Middle frontal gyrus (tissue), 1 donor: ENCODE data around the gene MTUS2.
"Not testable (repeated sequence)": the region's sequence is repeated elsewhere in the genome, so short reads cannot be mapped to it uniquely, and the experiment has no call there.

Experiments
- DNase-seq: peaks from one replicate; pipeline ENCODE4 v3.0.0-alpha.2; 2015; ENCODE audit warnings: low spot score; ENCODE audit errors: extremely low spot score

The MTUS2 gene

DNA sequence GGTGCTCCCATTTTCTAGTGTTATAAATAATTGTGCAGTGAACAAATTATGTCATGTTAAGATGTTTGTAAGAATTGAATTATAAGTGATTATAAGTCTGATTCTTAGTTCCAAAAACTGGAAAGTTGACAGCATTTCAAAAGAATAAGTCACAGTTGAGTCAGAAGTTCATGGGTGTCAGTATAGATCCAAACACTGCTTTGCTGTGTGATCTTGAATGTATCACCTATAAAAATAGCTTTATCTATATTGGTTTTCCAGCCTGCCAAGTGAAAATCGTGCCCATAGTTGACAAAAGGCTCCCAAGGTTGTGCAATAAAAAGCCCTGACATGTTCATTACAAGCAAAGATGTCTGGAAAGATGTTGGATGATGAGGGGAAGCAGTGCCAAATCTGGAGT lies 336.0 kb downstream of the MTUS2 start:
- no peak for DNase-seq

- DNase-seq, result no peak
Observed at GRCh38 chr13:29159871-29160270, 339.7 kb downstream of the MTUS2 start.

DNA sequence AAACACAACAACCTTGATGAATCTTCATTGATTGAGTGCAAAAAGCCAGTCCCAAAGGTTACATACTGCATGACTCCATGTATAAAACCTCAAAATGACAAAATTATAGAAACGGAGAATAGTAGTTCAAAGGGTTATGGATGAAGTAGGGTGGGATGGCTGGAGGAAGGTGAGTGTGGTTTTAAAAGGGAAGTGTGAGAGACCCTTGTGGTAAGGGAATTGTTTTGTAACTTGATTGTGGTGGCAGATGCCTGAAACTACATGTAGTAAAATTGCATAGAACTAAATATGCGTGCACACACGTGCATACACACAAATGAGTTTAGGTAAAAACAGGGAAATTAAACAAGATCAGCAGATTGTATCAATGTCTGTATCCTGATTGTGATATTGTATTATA lies 340.7 kb downstream of the MTUS2 start:
- DNase-seq, result no peak

DNA sequence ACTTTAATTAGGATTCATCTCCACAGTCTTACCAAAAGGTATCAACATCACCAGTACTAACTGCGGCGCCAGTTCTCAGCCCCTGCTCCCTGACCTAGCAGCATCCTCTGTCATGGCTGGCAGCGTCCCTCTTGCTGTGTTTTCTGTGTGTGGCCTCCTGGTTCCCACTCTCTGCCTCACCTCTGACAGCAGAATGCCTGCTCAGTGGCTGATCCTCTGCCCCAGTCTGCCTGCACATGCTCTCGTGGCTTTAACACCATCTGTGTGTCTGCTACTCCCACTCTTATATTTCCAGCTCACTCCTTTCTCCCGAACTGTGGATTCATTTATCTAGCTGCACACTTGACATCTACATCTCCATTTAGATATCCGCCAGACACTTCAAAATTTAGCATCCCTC lies 341.5 kb downstream of the MTUS2 start:
- no peak for DNase-seq

DNA sequence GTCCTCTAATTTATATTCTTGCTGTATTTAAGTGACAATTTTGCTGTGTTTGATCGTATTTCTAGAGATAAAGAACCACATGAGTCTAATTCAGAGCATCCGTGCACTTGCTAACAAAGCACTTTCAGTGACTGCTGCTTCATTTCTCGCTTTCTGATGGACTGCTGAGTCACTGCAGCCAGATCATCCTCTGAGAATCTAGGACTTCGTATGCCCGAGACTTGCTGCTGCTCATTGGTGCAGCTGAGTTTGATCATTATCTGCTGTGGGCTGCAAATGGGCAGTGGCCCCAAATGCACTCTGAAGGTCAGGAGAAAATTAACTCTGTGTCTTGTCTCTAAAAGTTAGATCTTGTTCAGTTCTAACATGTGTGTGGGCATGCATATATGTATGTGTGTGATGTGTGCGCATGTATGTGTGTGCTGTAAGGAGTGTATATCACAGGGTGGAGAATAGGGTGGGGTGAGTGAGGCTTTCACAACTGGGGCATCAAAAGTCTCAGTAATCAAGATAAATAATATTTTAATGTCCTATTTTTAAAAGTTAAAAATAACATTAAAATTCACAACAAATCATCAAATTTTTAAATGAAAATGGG lies 342.6 kb downstream of the MTUS2 start:
- DNase-seq, result no peak

DNA sequence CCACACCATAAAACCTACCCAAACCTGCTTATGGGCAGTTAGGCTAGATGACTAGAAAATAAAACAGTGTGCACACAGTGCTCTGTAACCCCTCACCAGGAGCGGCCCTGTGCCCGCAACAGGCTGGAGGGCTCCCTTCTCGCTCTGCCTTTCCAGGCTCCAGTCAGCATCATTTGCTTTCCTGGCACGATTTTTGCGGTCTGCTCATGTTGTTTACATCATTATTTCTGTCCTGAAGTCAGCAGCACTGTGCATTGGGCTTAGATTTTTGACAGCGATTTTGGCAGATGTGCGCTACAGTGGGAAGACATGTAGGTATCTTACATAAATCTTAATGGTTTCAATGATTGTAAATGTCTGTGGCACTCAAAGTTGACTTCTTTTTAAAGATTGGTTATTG lies 344.0 kb downstream of the MTUS2 start:
- DNase-seq, result no peak

- DNase-seq, result no peak
Observed at GRCh38 chr13:29165216-29165615, 345.1 kb downstream of the MTUS2 start.

GRCh38 chr13:29165840-29166239 lies 345.7 kb downstream of the MTUS2 start:
- DNase-seq, result no peak

DNA sequence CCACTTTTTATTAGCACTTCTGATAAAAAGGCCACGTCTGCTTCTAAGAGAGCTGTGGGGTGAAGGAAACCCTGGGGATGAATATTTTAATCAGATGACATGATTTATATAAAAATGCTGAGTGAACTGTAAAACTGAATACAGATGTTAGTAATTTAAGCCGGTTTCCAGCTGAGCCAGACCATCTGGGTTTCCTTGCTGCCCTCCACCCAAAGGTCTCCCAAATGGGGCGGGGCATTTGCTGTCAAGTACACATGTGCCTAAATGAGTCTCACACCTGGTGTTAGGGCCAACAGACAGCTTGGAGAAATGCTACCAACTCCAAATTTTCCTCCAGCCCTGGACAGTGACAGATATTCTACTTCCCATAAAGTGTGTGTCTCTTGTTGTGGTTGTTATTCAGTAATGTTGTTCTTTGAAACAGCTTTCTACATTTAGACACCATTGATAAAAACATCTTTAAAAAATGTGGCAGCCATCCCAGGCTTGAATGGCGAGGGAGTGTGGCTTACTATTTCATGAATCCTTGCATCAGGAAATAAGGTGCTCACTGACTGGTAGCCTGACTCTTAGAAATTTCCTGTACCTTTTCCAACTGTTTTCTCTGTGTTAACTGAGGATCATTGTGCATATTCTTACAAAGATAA lies 350.4 kb downstream of the MTUS2 start:
- no peak for DNase-seq

- DNase-seq, result no peak
Observed at GRCh38 chr13:29171244-29171643, 351.1 kb downstream of the MTUS2 start.

DNA sequence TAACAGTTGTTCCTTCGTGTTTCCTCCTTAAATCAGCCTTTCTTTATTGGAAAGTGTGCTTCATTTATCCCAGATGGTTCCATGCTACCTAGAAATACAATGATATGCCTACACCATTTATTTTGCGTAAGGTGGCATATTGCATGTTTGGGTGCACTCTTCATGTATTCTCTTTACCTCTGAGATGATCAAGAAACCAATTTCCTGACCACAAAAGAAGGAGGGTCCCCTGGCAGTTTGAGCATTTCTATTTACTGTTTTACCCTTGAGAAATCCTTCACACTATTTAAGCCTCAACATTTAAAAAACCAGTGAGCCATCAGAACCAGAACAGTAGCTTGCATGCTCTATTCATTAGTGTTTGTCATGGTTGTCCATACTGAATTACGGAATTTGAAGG lies 354.0 kb downstream of the MTUS2 start:
- no peak for DNase-seq

DNA sequence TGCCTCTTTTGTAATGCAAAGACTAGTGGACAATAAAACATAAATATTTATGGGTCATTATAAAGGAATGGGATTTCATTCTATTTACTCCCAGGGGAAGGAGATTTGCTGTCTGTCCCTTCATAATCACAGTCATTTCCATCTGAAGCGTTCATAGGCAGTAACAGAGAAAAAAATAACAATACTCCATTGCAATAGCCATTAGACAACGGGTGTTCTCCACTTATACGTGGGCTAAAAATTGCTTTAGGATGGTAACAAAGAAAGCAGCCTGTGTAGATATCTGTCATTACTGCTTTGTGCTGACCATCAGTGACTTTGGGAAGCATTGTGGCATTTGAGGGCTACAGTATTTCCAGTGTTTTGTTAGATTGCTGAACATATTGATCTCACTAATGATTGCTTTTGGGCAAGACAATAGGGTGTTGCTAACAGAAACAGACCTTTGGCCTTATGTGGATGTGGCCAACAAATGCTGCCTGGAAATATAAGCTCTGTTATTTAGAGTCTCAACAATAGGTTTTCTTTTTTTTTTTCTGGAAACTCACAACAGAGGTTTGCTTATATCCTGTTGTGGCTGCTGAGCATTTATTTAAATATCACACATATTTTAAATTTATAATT lies 355.2 kb downstream of the MTUS2 start:
- DNase-seq, result no peak

GRCh38 chr13:29180055-29180454 lies 359.9 kb downstream of the MTUS2 start:
- no peak for DNase-seq

- no peak for DNase-seq
Observed at GRCh38 chr13:29182216-29182615, 362.1 kb downstream of the MTUS2 start.

DNA sequence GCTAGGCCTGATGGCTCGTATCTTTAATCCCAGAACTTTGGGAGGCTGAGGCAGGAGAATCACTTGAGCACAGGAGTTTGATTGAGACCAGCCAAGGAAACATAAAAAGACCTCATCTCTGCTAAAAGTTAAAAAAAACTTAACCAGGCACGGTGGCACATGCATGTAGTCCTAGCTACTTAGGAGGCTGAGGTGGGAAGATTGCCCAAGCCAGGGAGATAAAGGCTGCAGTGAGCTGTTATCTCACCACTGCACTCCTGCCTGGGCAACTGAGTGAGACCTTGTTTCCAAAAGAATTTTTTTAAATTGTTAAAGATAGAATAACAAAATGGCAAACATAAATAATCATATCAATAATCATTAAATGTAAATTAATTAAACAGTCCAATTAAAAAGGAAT lies 365.8 kb downstream of the MTUS2 start:
- no peak for DNase-seq

DNA sequence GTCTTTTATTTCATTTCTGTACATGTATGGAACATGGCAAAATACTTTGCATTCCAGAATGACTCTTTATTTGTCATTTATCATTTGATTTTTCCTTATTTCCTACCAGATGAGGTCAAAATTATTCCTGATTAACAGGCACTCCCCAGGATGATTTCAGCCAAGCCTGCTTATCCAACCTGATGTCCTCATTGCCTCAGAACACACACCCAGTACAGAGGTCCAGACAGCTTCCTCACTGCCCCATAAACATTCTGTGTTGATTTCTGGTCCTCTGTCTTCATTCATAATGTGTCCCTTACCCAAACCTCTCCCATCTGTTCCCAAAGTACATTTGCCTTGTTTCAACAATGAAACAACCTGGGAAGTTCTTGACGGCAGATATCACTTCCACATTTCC lies 367.4 kb downstream of the MTUS2 start:
- DNase-seq, result no peak

DNA sequence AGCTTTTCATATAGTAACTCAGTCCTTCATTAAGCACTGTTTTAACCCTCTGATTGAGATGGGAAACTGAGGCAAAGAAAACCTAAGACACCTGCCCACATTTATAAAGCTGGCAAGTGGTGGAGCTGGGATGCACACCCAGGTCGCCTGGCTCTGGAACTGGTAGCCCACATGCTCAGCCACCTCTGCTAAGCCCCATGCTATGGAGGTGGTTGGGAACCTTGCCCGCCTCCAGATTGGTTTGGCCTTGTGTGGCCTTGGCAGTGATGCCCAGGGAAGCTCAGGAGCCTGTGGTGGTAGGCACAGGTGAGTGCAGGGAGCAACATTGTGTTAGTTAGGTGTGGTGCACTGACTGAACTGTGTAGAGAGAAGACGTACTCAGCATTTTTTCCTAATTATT lies 370.2 kb downstream of the MTUS2 start:
- no peak for DNase-seq

- DNase-seq, result no peak
Observed at GRCh38 chr13:29193083-29193482, 372.9 kb downstream of the MTUS2 start.

- no peak for DNase-seq
Observed at GRCh38 chr13:29195456-29195855, 375.3 kb downstream of the MTUS2 start.

GRCh38 chr13:29196409-29197074 lies 376.4 kb downstream of the MTUS2 start:
- DNase-seq, result no peak

DNA sequence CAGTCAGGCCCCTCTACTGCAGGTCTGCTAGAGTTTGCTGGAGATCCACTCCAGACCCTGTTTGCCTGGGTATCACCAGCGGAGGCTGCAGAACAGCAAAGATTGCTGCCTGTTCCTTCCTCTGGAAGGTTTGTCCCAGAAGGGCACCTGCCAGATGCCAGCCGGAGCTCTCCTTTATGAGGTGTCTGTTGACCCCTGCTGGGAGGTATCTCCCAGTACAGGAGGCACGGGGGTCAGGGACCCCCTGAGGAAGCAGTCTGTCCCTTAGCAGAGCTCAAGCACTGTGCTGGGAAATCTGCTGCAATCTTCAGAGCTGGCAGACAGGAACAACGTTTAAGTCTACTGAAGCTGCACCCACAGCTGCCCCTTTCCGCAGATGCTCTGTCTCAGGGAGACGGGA lies 382.6 kb downstream of the MTUS2 start:
- not testable (repeated sequence) for DNase-seq

- DNase-seq, result no peak
Observed at GRCh38 chr13:29204651-29205050, 384.5 kb downstream of the MTUS2 start.

DNA sequence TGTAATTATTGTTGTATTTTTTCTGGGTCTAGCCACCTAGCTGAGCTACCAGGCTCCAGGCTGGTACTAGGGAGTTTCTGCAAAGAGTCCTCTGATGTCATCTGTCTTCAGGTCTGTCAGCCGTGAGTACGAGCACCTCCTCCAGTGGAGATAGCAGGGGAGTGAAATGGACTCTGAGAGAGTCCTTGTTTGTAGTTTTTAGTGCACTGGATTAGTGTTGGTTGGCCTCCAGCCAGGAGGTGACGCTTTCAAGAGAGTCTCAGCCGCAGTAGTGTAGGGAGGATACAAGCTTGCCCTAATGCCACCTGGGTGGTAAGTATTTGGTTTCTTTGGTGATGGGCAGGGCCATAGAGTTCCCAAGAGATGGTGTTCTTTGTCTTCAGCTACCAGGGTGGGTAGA lies 390.5 kb downstream of the MTUS2 start:
- DNase-seq, result no peak
